Karpas-422 (cell line): ENCODE data around the gene CYP4V2. TPM values are rescaled to one million over a fixed set of nuclear protein-coding genes. Genes with fewer than 3 reads are reported as not detected.

Experiments used
- DNase-seq: peaks from one replicate; pipeline ENCODE4 v3.0.0-alpha.2; 2015
- H2AFZ ChIP-seq: fragments of 200-600 bp; sonication (generic); 2 replicates; pipeline ENCODE4 v1.6.1; 2014; ENCODE audit warnings: antibody characterized with exemption, low read length, mixed read lengths
- H3K27ac ChIP-seq: fragments of 200-600 bp; sonication (generic); 2 replicates; pipeline ENCODE4 v1.5.1; 2014; ENCODE audit warnings: mild to moderate bottlenecking, low read length, moderate library complexity
- H3K27me3 ChIP-seq: fragments of 200-600 bp; sonication (generic); 2 replicates; pipeline ENCODE4 v1.6.1; 2014; ENCODE audit warnings: low read length, mixed read lengths
- H3K36me3 ChIP-seq: fragments of 200-600 bp; sonication (generic); 2 replicates; pipeline ENCODE4 v1.6.1; 2014; ENCODE audit warnings: low read length, mixed read lengths; ENCODE audit not compliant: insufficient read depth
- H3K4me1 ChIP-seq: fragments of 200-600 bp; sonication (generic); 2 replicates; pipeline ENCODE4 v1.6.1; 2014; ENCODE audit warnings: mild to moderate bottlenecking, low read length, mixed read lengths
- H3K4me2 ChIP-seq: fragments of 200-600 bp; sonication (generic); 2 replicates; pipeline ENCODE4 v1.6.1; 2014; ENCODE audit warnings: low read length, low read depth, mild to moderate bottlenecking; ENCODE audit not compliant: poor library complexity, severe bottlenecking
- H3K4me3 ChIP-seq: fragments of 200-600 bp; sonication (generic); 2 replicates; pipeline ENCODE4 v1.5.1; 2014; ENCODE audit warnings: mild to moderate bottlenecking, antibody characterized with exemption, low read length, mixed read lengths
- H3K79me2 ChIP-seq: fragments of 200-600 bp; sonication (generic); 2 replicates; pipeline ENCODE4 v1.6.1; 2014; ENCODE audit warnings: mild to moderate bottlenecking, low read length, mixed read lengths
- H3K9ac ChIP-seq: fragments of 200-600 bp; sonication (generic); 2 replicates; pipeline ENCODE4 v1.6.0; 2014; ENCODE audit warnings: low read length
- H3K9me2 ChIP-seq: fragments of 200-600 bp; sonication (generic), shearing (Covaris generic); replicated peaks from 2 replicates; pipeline ENCODE4 v1.6.0; 2014; ENCODE audit warnings: mild to moderate bottlenecking, low read length, moderate library complexity; ENCODE audit not compliant: insufficient read depth
- H3K9me3 ChIP-seq: fragments of 300-700, 200-600 bp; sonication (generic); 2 replicates; pipeline ENCODE4 v1.6.1; 2014; ENCODE audit warnings: low read length, mixed read lengths
- H4K20me1 ChIP-seq: fragments of 200-600 bp; sonication (generic); 2 replicates; pipeline ENCODE4 v1.6.1; 2014; ENCODE audit warnings: mild to moderate bottlenecking, antibody characterized with exemption, low read length, low read depth; ENCODE audit not compliant: insufficient read depth
- total RNA-seq: library from RNA; depleted of rRNA; stranded (reverse); fragments of >200 nt; shearing (Covaris generic); gene quantifications from 2 replicates; pipeline ENCODE4 v1.2.3, GENCODE V29; 2014; ENCODE audit warnings: low replicate concordance; rRNA removed

The CYP4V2 gene
- total RNA-seq, 1 experiment from 2014 or later = 61.3 TPM

DNA sequence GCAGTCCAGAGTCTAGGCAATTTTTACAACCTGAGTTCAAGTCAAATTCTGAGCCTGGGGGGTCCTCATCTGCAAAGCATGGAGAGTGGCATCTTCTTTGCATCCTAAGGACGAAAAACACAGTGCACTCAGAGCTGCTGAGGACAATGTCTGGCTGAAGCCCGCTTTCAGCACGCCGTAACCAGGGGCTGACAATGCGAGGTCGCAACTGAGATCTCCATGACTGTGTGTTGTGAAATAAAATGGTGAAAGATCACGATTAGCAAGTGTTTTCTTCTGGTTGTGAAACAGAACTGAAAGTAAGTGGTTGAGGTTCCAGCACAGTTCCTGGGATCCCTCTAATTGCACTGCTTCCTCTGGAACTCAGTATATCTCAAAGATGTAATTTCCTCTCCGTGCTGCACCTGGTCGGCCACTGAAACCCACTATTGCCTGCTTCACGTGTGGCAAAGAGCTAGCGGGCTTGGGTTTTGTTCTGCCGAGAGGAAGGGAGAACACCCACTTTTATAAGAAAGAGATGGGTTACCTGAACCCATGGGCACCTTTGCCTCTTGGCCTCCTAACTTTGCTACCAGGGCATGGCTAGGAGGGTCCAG is 66.9 kb downstream of the CYP4V2 start:
- Histone ChIP-seq H3K36me3 (no peaks in the 10 kb centered on the region), H3K4me3 (no peak overlapping the region), H3K27ac (no peak overlapping the region), H3K27me3 (no peaks in the 10 kb centered on the region), H2AFZ (no peak overlapping the region), H3K4me1 (no peaks in the 10 kb centered on the region), H3K9ac (no peak overlapping the region), H4K20me1 (no peaks in the 10 kb centered on the region), H3K4me2 (no peak overlapping the region), H3K79me2 (no peaks in the 10 kb centered on the region), H3K9me2 (no peaks in the 10 kb centered on the region), H3K9me3 (no peaks in the 10 kb centered on the region)
- DNase-seq = no peak

DNA sequence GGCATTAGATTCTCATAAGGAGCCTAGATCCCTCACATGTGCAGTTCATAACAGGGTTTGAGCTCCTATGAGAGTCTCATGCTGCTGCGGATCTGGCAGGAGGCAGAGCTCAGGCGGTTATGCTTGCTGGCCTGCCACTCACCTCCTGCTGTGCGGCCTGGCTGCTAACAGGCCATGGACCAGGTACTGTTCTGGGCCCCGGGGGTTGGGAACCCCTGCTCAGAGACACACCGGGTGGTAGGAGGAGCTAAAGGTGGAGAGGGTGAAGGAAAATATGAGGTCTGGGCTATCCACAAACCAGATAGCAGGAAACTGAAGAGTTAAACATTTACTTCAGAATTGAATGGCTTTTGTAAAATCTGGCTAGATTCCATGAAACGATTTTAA is 68.7 kb downstream of the CYP4V2 start:
- H3K9ac ChIP-seq = no peak overlapping the region
- H3K4me1 ChIP-seq = peaks cover 10% of the 10 kb centered on the region
- H4K20me1 ChIP-seq = no peaks in the 10 kb centered on the region
- no peaks in the 10 kb centered on the region for H3K79me2 ChIP-seq
- no peaks in the 10 kb centered on the region for H3K9me2 ChIP-seq
- no peaks in the 10 kb centered on the region for H3K27me3 ChIP-seq
- no peak for DNase-seq
- H3K27ac ChIP-seq = no peak overlapping the region
- H2AFZ ChIP-seq = no peak overlapping the region
- no peak overlapping the region for H3K4me2 ChIP-seq
- no peaks in the 10 kb centered on the region for H3K36me3 ChIP-seq
- no peak overlapping the region for H3K4me3 ChIP-seq
- H3K9me3 ChIP-seq = no peaks in the 10 kb centered on the region

Other genes with a start within 250 kb of the CYP4V2 start
- 4.3 and 9.7 TPM in 2 replicates for gene TLR3, start 122.4 kb upstream of the CYP4V2 start, total RNA-seq
- gene FAM149A, start 86.9 kb upstream of the CYP4V2 start, total RNA-seq = 1.9 and 2.8 TPM in 2 replicates
- gene KLKB1, start 35.9 kb downstream of the CYP4V2 start, total RNA-seq = 1.9 and 5.1 TPM in 2 replicates
- 0.34 TPM in 1 of 2 replicates, not detected in the other for gene F11, start 74.6 kb downstream of the CYP4V2 start, total RNA-seq